GM12892 (cell line): ENCODE results near the gene ARHGDIB.
A peak's percentile ranks its signal among the peaks of the same experiment; 100 is the strongest.

Experiments
- DNase-seq: peaks from one replicate; pipeline ENCODE4 v3.0.0; 2011; ENCODE audit not compliant: insufficient read length
- FAIRE-seq: peaks from 2 replicates; lab custom pipeline; 2011; peaks lifted over from hg19 to GRCh38; lab: Jason Lieb, UNC
- POLR2A ChIP-seq: IDR thresholded peaks from 2 replicates; pipeline ENCODE4 v1.6.1; 2011; ENCODE audit warnings: low read depth, low read length, control low read depth
- POLR2AphosphoS5 ChIP-seq: IDR thresholded peaks from 2 replicates; pipeline ENCODE4 v1.6.1; 2011; ENCODE audit warnings: low read depth, low read length, control low read depth
- TAF1 ChIP-seq: IDR thresholded peaks from 2 replicates; pipeline ENCODE4 v1.6.1; 2011; ENCODE audit warnings: low read depth, mild to moderate bottlenecking, control low read depth, low read length, borderline replicate concordance

ARHGDIB gene

DNA sequence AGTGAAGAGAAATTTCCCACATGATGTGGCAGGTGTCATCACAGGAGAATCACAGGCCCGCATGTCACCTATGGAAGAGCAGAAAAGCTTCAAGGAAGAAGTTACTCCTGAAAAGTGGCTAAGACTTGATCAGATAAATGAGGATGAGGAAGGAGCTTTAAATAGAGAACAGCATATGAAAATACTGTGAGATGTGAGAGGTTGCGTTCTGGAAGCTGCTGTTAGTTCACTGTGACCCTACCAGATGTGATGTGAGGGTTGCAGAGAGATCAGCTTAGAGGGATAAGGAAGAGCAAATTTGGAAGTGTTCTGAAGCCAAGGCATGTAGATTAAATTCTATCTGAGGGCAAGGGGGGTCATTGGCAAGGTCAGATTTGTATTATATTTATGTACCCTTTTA lies 40.2 kb downstream of the ARHGDIB start:
- TF ChIP-seq TAF1 (no peak), POLR2AphosphoS5 (no peak), POLR2A (no peak)
- DNase-seq = no peak
- FAIRE-seq = peak; percentile 42

DNA sequence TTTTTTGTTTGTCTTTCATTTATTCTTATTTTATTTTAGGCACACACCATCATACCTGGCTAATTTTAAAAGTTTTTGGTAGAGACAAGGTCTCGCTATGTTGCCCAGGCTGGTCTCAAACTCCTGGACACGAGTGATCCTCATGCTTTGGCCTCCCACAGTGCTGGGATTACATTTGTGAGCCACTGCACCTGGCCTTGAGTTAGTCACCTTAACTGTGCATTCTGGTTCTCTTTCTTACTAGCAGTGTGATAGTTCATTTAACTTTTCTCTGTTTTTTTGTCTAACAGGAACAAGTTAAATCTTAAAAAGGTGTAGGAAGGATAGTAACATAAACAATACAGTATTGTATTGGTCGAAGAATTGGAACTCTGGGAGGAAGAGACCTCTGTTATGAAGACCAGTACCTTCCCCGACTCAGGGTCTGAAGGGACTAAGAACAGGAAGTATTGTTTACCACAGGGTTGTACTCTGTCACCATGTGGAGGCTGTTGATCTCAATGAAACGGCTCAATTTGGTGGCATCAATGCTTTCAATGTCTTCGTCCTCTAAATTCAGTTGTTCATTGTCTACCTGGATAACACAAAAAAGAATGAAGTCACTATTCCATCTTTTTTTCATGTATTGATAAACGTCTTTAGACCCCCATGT lies 40.8 kb downstream of the ARHGDIB start:
- no peak for DNase-seq
- no peak for TF ChIP-seq POLR2A
- no peak for TF ChIP-seq POLR2AphosphoS5
- TF ChIP-seq TAF1 = no peak
- FAIRE-seq = peak; percentile 27

DNA sequence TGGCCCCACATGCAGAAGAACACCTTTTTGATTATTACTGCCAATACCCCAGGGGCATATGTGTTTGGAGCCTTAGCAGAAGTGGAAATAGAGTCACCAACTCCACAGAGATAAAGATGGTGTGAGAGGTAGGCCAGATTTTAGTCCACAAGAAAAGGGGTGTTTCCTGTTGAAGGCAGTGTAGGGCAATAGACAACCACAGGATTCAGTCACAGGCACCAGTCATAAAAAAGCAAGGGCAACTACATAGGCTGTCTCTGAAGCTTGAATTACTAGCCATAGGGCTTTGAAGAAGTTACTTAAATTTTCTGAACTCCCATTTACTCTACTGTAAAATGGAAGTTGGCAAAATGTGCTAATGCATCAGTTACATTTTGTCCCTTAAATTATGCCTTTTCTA lies 41.9 kb downstream of the ARHGDIB start:
- no peak for TF ChIP-seq POLR2A
- TF ChIP-seq POLR2AphosphoS5 = no peak
- TF ChIP-seq TAF1 = no peak
- FAIRE-seq (no peak), DNase-seq (no peak)

DNA sequence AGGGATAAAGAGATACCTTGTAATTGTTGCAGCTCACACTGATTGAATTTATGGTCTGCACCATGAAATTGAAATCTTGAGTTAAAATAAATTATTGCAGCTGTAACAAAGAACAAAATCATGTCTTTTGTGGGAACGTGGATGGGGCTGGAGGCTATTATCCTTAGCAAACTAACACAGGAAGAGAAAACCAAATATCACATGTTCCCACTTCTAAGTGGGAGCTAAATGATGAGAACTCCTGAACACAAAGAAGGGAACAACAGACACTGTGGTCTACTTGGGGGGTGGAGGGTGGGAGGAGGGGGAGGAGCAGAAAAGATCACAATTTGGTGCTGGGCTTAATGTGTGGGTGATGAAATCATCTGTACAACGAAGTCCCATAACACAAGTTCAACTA lies 45.7 kb downstream of the ARHGDIB start:
- DNase-seq (no peak), FAIRE-seq (no peak)
- no peak for TF ChIP-seq POLR2AphosphoS5
- no peak for TF ChIP-seq TAF1
- no peak for TF ChIP-seq POLR2A

DNA sequence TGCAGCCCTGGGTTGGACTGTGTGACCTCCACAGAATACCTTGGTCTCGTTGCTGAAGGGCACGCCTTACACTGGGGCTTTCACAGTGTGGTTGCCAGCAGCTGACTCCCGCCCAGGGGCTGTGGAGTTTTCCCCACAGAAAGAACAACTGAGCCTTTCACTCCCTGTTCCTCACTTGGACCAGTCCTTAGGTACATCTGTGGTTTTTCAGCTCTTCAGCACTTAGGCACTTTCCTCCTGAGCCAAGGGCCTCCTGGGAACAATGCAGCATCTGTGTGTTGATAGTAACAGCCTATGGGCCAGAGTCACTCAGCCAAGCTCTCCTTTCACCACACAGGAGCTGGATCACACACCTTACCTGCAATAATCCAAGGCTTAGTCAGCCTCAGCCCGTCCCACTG lies 48.0 kb downstream of the ARHGDIB start:
- FAIRE-seq (no peak), DNase-seq (no peak)
- TF ChIP-seq POLR2AphosphoS5 (no peak), TAF1 (no peak), POLR2A (no peak)

DNA sequence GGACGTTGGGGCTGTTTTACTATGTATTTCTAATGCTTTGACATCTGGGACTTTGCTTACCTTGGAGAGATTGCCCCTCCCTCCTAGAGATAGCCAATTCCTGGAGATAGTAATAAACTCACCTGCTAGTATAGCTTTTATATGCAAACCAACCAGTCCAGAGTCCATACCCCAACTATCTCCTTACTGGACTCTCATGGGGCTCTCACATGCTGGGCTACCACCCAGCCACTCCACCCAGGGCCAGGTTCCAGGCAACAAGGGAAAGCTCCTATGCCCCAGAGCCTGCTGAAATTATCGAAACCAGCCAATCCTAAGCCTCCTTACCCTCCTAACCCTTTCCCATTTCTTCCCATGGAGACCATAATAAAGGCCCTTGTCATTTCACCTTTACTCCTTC lies 50.3 kb downstream of the ARHGDIB start:
- FAIRE-seq (no peak), DNase-seq (no peak)
- TF ChIP-seq POLR2A = no peak

DNA sequence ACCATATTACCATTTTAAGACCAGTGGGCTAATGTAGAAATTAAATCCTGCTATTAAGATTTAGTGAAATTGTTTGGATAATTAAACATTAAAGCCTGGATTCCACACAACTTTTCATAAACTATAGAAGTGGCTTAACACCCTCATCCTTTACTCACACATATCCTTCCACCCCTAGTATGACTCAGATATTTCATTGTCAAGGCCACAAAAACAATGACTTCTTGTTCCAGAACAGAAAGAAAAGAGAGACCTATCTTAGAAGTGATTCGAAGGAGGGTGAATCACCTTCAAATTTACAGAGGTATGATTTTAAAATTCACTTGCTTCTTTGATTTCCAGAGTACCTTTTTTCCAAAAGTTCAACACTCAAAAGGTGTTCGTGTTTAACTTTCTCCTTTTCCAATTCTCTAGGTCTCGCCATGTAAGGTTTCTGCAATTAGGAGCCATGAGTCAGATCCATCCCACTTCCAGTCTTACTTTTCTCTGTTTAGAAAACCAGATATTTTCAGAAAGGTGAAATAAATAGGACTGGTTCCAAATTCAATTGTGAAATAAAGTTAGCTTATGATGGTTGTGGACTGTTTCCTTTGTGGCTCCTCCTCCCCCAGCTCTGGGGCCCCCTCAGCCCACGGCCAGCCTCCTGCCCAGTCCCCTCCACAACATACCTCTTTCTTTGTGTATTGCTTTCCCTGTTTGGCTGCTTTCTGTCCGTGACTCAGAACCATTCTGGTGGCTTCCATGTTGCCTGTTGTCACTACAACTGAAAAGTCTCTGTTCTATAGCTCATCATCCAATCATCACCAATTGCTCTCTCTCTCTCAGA lies 51.1 kb downstream of the ARHGDIB start:
- TF ChIP-seq POLR2AphosphoS5 (no peak), TAF1 (no peak), POLR2A (no peak)
- FAIRE-seq (no peak), DNase-seq (no peak)

DNA sequence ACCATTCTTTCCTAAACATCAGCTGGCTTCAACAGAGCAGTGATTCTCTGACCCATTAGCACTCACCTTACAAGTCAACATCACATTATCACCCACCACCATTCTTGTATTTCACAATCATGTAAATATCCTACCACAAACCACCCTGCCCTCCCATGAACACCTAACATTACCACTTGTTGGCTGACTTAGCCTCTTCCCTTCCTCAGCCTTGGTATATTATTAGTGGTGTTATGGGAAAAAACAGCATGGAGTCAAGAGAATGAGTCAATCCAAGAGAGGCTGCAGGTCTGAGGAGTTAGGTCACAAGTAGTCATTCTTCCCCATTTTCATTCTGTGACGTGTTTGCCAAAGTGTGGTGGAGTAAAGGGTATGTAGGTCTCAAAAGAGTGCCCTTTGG lies 53.4 kb downstream of the ARHGDIB start:
- FAIRE-seq (no peak), DNase-seq (no peak)
- TF ChIP-seq POLR2A (no peak), POLR2AphosphoS5 (no peak), TAF1 (no peak)

DNA sequence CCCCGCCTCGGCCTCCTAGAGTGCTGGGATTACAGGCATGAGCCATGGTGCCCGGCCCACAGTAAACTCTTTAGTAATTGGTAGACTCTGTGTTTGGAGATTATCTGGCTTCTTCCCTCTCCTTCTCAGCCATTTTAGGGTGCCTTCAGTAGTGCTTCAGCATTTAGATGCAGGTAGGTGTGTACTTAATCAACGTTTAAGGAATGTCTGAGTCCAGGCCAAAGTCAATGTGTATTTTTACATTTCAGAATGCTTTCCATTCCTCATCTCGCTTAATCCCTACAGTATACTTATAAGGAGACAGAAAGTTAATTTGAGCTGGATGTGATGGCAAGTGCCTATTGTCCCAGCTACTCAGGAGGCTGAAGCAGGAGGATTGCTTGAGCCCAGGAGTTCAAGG lies 55.3 kb downstream of the ARHGDIB start:
- TF ChIP-seq TAF1 (no peak), POLR2AphosphoS5 (no peak), POLR2A (no peak)
- FAIRE-seq = no peak
- DNase-seq = no peak

DNA sequence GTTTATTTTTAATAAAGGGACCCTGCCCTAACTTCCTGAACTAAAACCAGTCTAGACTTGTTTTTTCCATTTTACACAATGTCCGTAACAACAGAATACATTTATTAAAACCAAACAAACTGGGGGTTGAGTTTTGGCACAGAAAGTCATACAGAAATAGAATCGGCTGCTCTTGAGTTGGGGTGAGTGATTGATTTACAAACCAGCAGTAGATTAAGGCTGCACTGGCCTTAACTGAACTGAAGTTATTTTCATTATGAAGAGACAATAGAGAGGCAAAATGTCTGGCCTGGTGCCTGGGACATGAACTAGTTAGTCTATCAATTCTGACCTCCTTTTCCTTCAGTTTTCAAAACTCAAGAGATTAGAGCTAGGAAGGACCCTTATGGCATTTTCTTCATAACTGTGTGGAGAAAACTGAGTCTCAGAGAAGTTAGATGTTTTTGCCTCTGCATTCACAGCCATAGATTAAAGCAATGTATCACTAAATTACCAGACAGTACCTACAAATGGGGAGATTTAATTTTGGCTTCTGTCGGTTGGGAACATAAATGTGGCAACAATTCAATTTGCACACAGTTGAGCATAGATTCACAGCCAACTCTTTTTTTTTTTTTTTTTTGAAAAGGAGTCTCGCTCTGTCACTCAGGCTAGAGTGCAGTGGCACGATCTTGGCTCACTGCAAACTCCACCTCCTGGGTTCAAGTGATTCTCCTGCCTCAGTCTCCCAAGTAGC lies 56.0 kb downstream of the ARHGDIB start:
- TF ChIP-seq TAF1 (no peak), POLR2A (no peak), POLR2AphosphoS5 (no peak)
- DNase-seq (no peak), FAIRE-seq (peak; percentile 54)

DNA sequence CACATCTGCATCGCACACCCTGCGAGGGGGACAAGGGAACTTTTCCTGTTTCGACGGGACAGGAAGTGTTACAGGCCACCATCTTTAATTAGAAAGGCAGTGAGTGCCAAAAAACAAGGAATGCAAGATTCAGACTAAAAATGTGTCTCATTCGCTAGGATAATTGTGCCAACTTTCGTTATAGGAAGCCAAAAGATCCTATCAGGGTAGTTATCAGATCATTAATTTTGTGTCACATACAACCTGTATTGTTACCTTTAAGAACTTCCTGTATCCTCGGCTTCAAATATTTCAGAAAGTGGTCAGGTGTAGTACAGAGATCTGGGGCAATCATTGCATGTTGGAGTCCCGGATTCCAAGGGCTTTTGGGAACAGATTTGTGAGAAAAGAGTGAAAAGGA lies 56.5 kb downstream of the ARHGDIB start:
- TF ChIP-seq POLR2A (no peak), POLR2AphosphoS5 (no peak), TAF1 (no peak)
- FAIRE-seq = no peak
- no peak for DNase-seq
